GM23338 (cell line): ENCODE measurements around the gene SRCAP. TPM values are rescaled to one million over a fixed set of nuclear protein-coding genes. Genes with fewer than 3 reads are reported as not detected.

Experiments
- ATAC-seq: fragments of 200-7000 bp; cut with Tn5 transposase; 3 replicates; pipeline ENCODE4 v1.9.1; 2020
- DNase-seq: peaks from one replicate; pipeline ENCODE4 v3.0.0-alpha.2; 2015; ENCODE audit warnings: low spot score
- H2AFZ ChIP-seq: fragments of 200-600 bp; sonication (generic); 2 replicates; pipeline ENCODE4 v1.8.0; 2016; ENCODE audit warnings: antibody characterized with exemption, mild to moderate bottlenecking, moderate library complexity
- H3F3A ChIP-seq: fragments of 200-600 bp; sonication (generic); replicated peaks from 2 replicates; pipeline ENCODE4 v1.8.0; 2017; ENCODE audit warnings: antibody characterized with exemption, mixed run types, low read depth
- H3K27ac ChIP-seq: fragments of 200-600 bp; sonication (generic); 2 replicates; pipeline ENCODE4 v1.6.1; 2016; ENCODE audit warnings: low read depth
- H3K27me3 ChIP-seq: fragments of 200-600 bp; sonication (generic); 2 replicates; pipeline ENCODE4 v1.8.0; 2016; ENCODE audit warnings: mild to moderate bottlenecking, mixed run types, moderate library complexity; ENCODE audit not compliant: insufficient read depth
- H3K36me3 ChIP-seq: fragments of 200-600 bp; sonication (generic); 2 replicates; pipeline ENCODE4 v1.8.0; 2016; ENCODE audit warnings: mild to moderate bottlenecking; ENCODE audit not compliant: insufficient read depth
- H3K4me1 ChIP-seq: fragments of 200-600 bp; sonication (generic); 2 replicates; pipeline ENCODE4 v1.8.0; 2016; ENCODE audit warnings: mild to moderate bottlenecking, moderate library complexity; ENCODE audit not compliant: insufficient read depth
- H3K4me2 ChIP-seq: fragments of 200-600 bp; sonication (generic); 2 replicates; pipeline ENCODE4 v1.7.1; 2017; ENCODE audit warnings: mixed run types
- H3K4me3 ChIP-seq: fragments of 200-600 bp; sonication (generic); 2 replicates; pipeline ENCODE4 v1.6.1; 2016; ENCODE audit warnings: mixed run types
- H3K79me2 ChIP-seq: fragments of 200-600 bp; sonication (generic); replicated peaks from 2 replicates; pipeline ENCODE4 v1.8.0; 2017; ENCODE audit warnings: mild to moderate bottlenecking; ENCODE audit not compliant: insufficient read depth
- H3K9me2 ChIP-seq: fragments of 200-600 bp; sonication (generic); 2 replicates; pipeline ENCODE4 v1.8.0; 2017; ENCODE audit not compliant: insufficient read depth
- H4K20me1 ChIP-seq: fragments of 200-600 bp; sonication (generic); replicated peaks from 2 replicates; pipeline ENCODE4 v1.8.0; 2017; ENCODE audit warnings: mild to moderate bottlenecking; ENCODE audit not compliant: insufficient read depth
- H3K27ac Mint-ChIP-seq: 2 replicates; pipeline ENCODE4 v1.8.0; 2020; ENCODE audit warnings: inconsistent platforms, mild to moderate bottlenecking, moderate library complexity, mixed read lengths
- H3K27me3 Mint-ChIP-seq: 3 replicates; pipeline ENCODE4 v1.8.0; 2022; ENCODE audit warnings: low read depth, mild to moderate bottlenecking, moderate library complexity, mixed read lengths, inconsistent platforms; ENCODE audit not compliant: insufficient read depth, poor library complexity
- H3K36me3 Mint-ChIP-seq: 3 replicates; pipeline ENCODE4 v1.8.0; 2021; ENCODE audit warnings: low read depth, mild to moderate bottlenecking, inconsistent platforms, moderate library complexity, mixed read lengths
- H3K4me1 Mint-ChIP-seq: 3 replicates; pipeline ENCODE4 v1.8.0; 2020; ENCODE audit warnings: mild to moderate bottlenecking, inconsistent platforms, mixed read lengths
- H3K4me3 Mint-ChIP-seq: 3 replicates; pipeline ENCODE4 v1.8.0; 2021; ENCODE audit warnings: moderate library complexity, mild to moderate bottlenecking, inconsistent platforms, mixed read lengths
- H3K9me3 Mint-ChIP-seq: 3 replicates; pipeline ENCODE4 v1.8.0; 2020; ENCODE audit warnings: moderate library complexity, mild to moderate bottlenecking, inconsistent platforms, mixed read lengths
- ETS1 ChIP-seq: IDR thresholded peaks from 2 replicates; pipeline ENCODE4 v1.6.1; 2016; ENCODE audit warnings: antibody characterized with exemption
- STAT1 ChIP-seq: IDR thresholded peaks from one replicate; pipeline ENCODE4 v1.6.1; 2016; ENCODE audit warnings: antibody characterized with exemption; ENCODE audit not compliant: unreplicated experiment
- polyA plus RNA-seq: library from polyadenylated mRNA; unstranded; fragments of >200 nt; fragmentation: Nextera tagmentation; extraction: Ambion mirVana; gene quantifications from 2 replicates; pipeline ENCODE4 v1.2.1, GENCODE V29; 2016
- total RNA-seq: library from RNA; depleted of rRNA; stranded (reverse); fragments of >200 nt; shearing (Covaris generic); gene quantifications from 2 replicates; pipeline ENCODE4 v1.2.3, GENCODE V29; 2014
- TF ChIP-seq, protein P1 (sequence below): fragments of 250-450 bp; sonication (Bioruptor Pico); IDR thresholded peaks from 2 replicates; pipeline ENCODE4 v1.5.0; 2020; ENCODE audit warnings: mild to moderate bottlenecking, moderate library complexity
- TF ChIP-seq, protein P2 (sequence below), 2 experiments: fragments of 200-600 bp in 1 of 2; sonication (generic) in 1 of 2; conservative IDR thresholded peaks; 2 replicates each; pipeline versions ENCODE4 v1.5.1 to v1.6.1; 2016 to 2017; ENCODE audit warnings: antibody characterized with exemption in 2 of 2, low read depth in 2 of 2, mild to moderate bottlenecking in 2 of 2, moderate library complexity in 1 of 2

SRCAP gene
- total and polyA plus RNA-seq, 2 experiments from 2014 or later: 15.3 to 38.4 TPM

GRCh38 chr16:30768583-30769181, 69.7 kb downstream of the SRCAP start (continued):
- TF ChIP-seq, protein P1, sequence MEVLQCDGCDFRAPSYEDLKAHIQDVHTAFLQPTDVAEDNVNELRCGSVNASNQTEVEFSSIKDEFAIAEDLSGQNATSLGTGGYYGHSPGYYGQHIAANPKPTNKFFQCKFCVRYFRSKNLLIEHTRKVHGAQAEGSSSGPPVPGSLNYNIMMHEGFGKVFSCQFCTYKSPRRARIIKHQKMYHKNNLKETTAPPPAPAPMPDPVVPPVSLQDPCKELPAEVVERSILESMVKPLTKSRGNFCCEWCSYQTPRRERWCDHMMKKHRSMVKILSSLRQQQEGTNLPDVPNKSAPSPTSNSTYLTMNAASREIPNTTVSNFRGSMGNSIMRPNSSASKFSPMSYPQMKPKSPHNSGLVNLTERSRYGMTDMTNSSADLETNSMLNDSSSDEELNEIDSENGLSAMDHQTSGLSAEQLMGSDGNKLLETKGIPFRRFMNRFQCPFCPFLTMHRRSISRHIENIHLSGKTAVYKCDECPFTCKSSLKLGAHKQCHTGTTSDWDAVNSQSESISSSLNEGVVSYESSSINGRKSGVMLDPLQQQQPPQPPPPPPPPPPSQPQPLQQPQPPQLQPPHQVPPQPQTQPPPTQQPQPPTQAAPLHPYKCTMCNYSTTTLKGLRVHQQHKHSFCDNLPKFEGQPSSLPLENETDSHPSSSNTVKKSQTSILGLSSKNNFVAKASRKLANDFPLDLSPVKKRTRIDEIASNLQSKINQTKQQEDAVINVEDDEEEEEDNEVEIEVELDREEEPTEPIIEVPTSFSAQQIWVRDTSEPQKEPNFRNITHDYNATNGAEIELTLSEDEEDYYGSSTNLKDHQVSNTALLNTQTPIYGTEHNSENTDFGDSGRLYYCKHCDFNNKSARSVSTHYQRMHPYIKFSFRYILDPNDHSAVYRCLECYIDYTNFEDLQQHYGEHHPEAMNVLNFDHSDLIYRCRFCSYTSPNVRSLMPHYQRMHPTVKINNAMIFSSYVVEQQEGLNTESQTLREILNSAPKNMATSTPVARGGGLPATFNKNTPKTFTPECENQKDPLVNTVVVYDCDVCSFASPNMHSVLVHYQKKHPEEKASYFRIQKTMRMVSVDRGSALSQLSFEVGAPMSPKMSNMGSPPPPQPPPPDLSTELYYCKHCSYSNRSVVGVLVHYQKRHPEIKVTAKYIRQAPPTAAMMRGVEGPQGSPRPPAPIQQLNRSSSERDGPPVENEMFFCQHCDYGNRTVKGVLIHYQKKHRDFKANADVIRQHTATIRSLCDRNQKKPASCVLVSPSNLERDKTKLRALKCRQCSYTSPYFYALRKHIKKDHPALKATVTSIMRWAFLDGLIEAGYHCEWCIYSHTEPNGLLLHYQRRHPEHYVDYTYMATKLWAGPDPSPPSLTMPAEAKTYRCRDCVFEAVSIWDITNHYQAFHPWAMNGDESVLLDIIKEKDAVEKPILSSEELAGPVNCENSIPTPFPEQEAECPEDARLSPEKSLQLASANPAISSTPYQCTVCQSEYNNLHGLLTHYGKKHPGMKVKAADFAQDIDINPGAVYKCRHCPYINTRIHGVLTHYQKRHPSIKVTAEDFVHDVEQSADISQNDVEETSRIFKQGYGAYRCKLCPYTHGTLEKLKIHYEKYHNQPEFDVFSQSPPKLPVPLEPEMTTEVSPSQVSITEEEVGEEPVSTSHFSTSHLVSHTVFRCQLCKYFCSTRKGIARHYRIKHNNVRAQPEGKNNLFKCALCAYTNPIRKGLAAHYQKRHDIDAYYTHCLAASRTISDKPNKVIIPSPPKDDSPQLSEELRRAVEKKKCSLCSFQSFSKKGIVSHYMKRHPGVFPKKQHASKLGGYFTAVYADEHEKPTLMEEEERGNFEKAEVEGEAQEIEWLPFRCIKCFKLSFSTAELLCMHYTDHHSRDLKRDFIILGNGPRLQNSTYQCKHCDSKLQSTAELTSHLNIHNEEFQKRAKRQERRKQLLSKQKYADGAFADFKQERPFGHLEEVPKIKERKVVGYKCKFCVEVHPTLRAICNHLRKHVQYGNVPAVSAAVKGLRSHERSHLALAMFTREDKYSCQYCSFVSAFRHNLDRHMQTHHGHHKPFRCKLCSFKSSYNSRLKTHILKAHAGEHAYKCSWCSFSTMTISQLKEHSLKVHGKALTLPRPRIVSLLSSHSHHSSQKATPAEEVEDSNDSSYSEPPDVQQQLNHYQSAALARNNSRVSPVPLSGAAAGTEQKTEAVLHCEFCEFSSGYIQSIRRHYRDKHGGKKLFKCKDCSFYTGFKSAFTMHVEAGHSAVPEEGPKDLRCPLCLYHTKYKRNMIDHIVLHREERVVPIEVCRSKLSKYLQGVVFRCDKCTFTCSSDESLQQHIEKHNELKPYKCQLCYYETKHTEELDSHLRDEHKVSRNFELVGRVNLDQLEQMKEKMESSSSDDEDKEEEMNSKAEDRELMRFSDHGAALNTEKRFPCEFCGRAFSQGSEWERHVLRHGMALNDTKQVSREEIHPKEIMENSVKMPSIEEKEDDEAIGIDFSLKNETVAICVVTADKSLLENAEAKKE: no peak
- TF ChIP-seq ETS1: no peak
- TF ChIP-seq, protein P2, sequence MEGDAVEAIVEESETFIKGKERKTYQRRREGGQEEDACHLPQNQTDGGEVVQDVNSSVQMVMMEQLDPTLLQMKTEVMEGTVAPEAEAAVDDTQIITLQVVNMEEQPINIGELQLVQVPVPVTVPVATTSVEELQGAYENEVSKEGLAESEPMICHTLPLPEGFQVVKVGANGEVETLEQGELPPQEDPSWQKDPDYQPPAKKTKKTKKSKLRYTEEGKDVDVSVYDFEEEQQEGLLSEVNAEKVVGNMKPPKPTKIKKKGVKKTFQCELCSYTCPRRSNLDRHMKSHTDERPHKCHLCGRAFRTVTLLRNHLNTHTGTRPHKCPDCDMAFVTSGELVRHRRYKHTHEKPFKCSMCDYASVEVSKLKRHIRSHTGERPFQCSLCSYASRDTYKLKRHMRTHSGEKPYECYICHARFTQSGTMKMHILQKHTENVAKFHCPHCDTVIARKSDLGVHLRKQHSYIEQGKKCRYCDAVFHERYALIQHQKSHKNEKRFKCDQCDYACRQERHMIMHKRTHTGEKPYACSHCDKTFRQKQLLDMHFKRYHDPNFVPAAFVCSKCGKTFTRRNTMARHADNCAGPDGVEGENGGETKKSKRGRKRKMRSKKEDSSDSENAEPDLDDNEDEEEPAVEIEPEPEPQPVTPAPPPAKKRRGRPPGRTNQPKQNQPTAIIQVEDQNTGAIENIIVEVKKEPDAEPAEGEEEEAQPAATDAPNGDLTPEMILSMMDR (conservative IDR thresholded peaks at IDR 0.05; ENCODE audit: low read depth in 2 of 2): no peak

DNA sequence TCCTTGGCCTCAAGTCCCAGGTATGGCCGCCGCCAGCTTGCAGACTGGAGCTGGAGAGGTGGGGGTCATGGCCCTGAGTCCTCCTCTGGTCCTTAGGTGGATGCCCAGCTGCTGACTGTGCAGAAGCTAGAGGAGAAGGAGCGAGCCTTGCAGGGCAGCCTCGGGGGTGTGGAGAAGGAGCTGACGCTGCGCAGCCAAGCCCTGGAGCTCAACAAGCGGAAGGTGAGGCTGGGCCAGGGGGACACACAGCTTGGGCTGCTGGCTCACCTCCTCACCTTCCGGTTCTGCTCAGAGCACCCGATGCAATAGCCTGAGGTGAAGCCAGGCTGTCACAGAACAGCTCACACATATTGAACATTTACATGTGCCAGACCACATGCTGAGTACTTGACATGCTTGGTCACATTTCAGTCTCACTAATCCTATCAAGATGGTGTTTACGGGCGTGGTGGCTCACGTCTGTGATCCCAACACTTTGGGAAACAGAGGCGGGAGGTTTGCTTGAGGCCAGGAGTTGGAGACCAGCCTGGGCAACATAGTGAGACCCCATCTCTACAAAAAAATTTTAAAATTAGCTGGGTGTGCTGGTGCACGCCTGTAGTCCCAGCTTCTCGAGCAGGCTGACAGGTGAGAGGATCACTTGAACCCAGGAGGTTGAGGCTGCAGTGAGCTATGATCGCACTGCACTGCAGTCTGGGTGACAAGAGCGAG, 70.6 kb downstream of the SRCAP start:
- no peaks in the 10 kb centered on the region for H3K4me1 ChIP-seq
- DNase-seq: no peak
- H3K36me3 ChIP-seq: peaks cover 33% of the 10 kb centered on the region
- H3K4me1 Mint-ChIP-seq: no peaks in the 10 kb centered on the region
- peaks cover 6% of the 10 kb centered on the region for H3F3A ChIP-seq
- H3K4me3 Mint-ChIP-seq: no peak overlapping the region
- no peaks in the 10 kb centered on the region for H3K9me2 ChIP-seq
- H3K36me3 Mint-ChIP-seq: peaks cover 98% of the 10 kb centered on the region
- H3K9me3 Mint-ChIP-seq: no peaks in the 10 kb centered on the region
- H3K27ac Mint-ChIP-seq: no peak overlapping the region
- H3K4me3 ChIP-seq: no peak overlapping the region
- H3K79me2 ChIP-seq: peaks cover 2% of the 10 kb centered on the region; the same call in 1 of the 2 replicates
- no peak overlapping the region for H3K4me2 ChIP-seq
- peaks cover 11% of the 10 kb centered on the region for H4K20me1 ChIP-seq
- TF ChIP-seq STAT1: no peak
- no peak overlapping the region for H3K27ac ChIP-seq
- ATAC-seq: no peak
- no peaks in the 10 kb centered on the region for H3K27me3 ChIP-seq
- peaks cover 8% of the 10 kb centered on the region for H3K27me3 Mint-ChIP-seq
- H2AFZ ChIP-seq: no peak overlapping the region
